ENCODE data around the gene SMAP2.

Gene SMAP2

GRCh38 chr1:40360631-40361030 lies 12.9 kb upstream of the SMAP2 start (continued):
- TF ChIP-seq ZNF366 (tag by site-specific recombination; conservative IDR thresholded peaks at IDR 0.05) (no peak), TRIM28 (IDR thresholded peaks at IDR 0.05; ENCODE audit: borderline replicate concordance, low read length) (no peak), REPIN1 (tag by site-specific recombination; IDR thresholded peaks at IDR 0.05; ENCODE audit: low read depth) (no peak), ZBTB6 (tag by site-specific recombination; IDR thresholded peaks at IDR 0.05) (no peak)

GRCh38 chr1:40361201-40361600 lies 12.3 kb upstream of the SMAP2 start:
- Histone ChIP-seq H3K36me3 (ENCODE audit: control insufficient read depth in 2 of 2, insufficient read depth in 1 of 2, low read length in 2 of 2) (no peaks in the 10 kb centered on the region), H3K4me1 (ENCODE audit: control insufficient read depth, insufficient read depth, low read length) (no peaks in the 10 kb centered on the region), H3K9me3 (ENCODE audit: control insufficient read depth, insufficient read depth, low read depth, low read length) (no peaks in the 10 kb centered on the region), H3K27ac (ENCODE audit: extremely low read depth, low read depth, low read length) (no peak overlapping the region), H3K4me3 (ENCODE audit: low read depth, low read length) (no peak overlapping the region)
- CTCF ChIA-PET, result no interaction called here
- POLR2A ChIA-PET, result no interaction called here
- no peak for TF ChIP-seq KLF17 (tag by site-specific recombination; IDR thresholded peaks at IDR 0.05)
- no peak for TF ChIP-seq TSHZ1 (tag by site-specific recombination; IDR thresholded peaks at IDR 0.05; ENCODE audit: borderline replicate concordance)
- no peak for TF ChIP-seq MZF1 (tag by site-specific recombination; IDR thresholded peaks at IDR 0.05; ENCODE audit: borderline replicate concordance)
- TF ChIP-seq YY1 (tag by site-specific recombination; IDR thresholded peaks at IDR 0.05), result no peak
- no peak for TF ChIP-seq ZNF423 (tag by site-specific recombination; IDR thresholded peaks at IDR 0.05)
- TF ChIP-seq ZNF529 (tag by site-specific recombination; IDR thresholded peaks at IDR 0.05; ENCODE audit: insufficient replicate concordance), result no peak
- TF ChIP-seq ZNF280D (tag by site-specific recombination; IDR thresholded peaks at IDR 0.05), result no peak
- TF ChIP-seq ZNF16 (tag by site-specific recombination; IDR thresholded peaks at IDR 0.05; ENCODE audit: low read depth), result no peak
- TF ChIP-seq ZNF48 (tag by site-specific recombination; IDR thresholded peaks at IDR 0.05), result no peak
- TF ChIP-seq ZNF677 (tag by site-specific recombination; IDR thresholded peaks at IDR 0.05), result no peak
- TF ChIP-seq ZNF561 (tag by site-specific recombination; IDR thresholded peaks at IDR 0.05; ENCODE audit: borderline replicate concordance), result no peak
- TF ChIP-seq ZNF777 (tag by site-specific recombination; IDR thresholded peaks at IDR 0.05; ENCODE audit: borderline replicate concordance), result no peak
- no peak for TF ChIP-seq ZNF426 (tag by site-specific recombination; IDR thresholded peaks at IDR 0.05)
- no peak for TF ChIP-seq ZNF341 (tag by site-specific recombination; IDR thresholded peaks at IDR 0.05; ENCODE audit: low read depth)
- TF ChIP-seq REPIN1 (tag by site-specific recombination; IDR thresholded peaks at IDR 0.05; ENCODE audit: low read depth), result no peak
- no peak for TF ChIP-seq ZNF112 (tag by site-specific recombination; IDR thresholded peaks at IDR 0.05)
